C4-2B (cell line): ENCODE data around the gene IGFALS.

Experiments used
- ZFX ChIP-seq: fragments of 450-650 bp; IDR thresholded peaks from 2 replicates; pipeline ENCODE4 v1.6.1; 2017
- TF ChIP-seq, protein P1 (sequence below): fragments of 450-650 bp; conservative IDR thresholded peaks from 2 replicates; pipeline ENCODE4 v1.5.1; 2017; ENCODE audit warnings: mild to moderate bottlenecking

DNA sequence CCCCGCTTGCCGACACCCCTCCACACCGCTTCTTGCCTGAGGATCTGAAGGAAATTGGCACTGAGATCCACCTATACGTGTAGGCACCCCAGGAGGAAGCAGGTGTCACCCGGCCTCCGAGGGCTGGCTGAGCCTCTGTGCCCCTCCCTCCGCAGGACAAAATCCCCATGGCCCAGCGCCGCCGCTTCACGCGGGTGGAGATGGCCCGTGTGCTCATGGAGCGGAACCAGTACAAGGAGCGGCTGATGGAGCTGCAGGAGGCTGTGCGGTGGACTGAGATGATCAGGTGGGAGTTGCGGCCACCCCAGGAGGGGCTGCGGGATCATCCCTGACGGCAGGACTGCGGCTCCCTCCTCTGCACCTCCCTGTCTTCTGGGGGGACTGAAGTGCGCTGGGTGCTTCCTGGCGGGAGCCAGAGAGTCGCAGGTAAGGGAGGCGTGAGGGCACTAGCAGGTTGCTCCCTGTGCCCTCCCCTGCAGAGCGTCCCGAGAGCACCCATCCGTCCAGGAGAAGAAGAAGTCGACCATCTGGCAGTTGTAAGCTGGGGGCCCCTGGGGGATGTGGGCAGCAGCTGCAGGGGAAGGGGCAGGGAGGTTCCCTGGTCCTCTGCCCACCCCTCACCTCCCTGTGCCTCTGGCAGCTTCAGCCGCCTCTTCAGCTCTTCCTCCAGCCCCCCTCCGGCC is 31.2 kb downstream of the IGFALS start:
- TF ChIP-seq, protein P1, sequence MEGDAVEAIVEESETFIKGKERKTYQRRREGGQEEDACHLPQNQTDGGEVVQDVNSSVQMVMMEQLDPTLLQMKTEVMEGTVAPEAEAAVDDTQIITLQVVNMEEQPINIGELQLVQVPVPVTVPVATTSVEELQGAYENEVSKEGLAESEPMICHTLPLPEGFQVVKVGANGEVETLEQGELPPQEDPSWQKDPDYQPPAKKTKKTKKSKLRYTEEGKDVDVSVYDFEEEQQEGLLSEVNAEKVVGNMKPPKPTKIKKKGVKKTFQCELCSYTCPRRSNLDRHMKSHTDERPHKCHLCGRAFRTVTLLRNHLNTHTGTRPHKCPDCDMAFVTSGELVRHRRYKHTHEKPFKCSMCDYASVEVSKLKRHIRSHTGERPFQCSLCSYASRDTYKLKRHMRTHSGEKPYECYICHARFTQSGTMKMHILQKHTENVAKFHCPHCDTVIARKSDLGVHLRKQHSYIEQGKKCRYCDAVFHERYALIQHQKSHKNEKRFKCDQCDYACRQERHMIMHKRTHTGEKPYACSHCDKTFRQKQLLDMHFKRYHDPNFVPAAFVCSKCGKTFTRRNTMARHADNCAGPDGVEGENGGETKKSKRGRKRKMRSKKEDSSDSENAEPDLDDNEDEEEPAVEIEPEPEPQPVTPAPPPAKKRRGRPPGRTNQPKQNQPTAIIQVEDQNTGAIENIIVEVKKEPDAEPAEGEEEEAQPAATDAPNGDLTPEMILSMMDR, result no peak
- no peak for TF ChIP-seq ZFX
